HK-2 (cell line): ENCODE results near the gene EFTUD2.

ENCODE experiments used
- DNase-seq: peaks from one replicate; pipeline ENCODE4 v3.0.0-alpha.2; 2018; ENCODE audit not compliant: unreplicated experiment

Gene EFTUD2

DNA sequence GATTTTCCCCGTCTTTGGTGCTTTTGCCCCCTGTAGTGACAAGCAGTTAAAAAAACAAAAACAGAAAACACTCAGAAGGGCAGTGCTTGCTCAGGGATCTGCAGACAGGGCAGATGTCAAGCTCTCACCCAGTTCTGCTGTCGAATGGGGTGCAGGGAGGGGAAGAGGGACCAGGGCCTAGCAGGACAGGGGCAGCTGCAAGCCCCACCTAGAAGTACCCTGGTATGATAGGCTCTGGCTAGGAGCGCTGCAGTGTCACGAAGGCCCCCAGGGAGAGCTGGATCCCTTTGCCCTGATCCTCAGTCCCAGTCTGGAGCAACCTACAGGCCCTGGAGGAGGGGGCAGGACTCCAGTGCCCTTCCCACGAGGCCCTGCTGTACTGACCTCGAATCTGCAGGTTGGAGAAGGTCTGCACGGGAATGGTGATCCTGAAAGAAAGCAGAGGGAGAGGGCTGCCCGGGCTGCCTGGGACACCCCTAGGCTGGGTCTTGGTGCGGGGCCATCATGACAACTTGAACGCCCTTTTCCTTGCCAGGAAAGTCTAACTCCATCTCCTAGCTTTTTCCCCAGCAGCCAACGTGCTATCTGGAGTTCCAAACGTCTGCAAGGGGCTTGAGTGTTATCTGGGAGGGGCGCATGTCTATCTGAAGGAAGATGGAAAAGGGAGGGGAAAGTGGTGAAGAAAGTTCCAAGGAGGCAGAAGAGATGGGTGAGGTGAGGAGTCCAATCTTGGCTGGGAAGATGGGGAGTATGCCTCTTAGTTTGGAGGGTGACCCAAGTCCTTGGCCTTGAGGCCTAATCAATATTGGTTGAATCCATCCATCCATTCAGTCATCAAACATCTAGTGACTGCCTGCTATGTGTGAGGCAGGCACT, 11.2 kb upstream of the EFTUD2 start:
- no peak for DNase-seq

DNA sequence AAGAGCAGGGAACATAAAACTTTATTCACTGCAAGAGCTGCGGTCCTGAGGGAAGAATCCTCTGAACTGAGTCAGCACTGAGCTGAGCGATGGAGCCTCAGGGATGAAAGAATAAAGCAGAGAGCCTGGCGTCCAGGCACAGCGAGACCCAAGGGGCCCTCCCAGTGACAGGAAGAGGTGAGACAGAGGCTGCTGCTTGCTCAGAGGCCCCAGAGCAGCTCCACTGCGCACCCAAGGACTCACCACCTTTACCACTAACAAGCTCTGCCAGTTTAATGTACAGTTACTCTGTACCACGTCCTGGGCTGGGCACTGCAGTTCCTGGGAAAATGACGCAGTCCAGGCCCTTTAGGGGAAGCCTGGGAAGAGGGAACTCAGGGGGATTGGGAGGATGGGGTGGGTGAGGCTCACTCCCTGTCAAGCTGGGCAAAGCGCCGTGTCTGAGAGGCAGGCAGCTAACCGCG, 10.5 kb upstream of the EFTUD2 start:
- peak; percentile 90 for DNase-seq

GRCh38 chr17:44908761-44909326, 9.6 kb upstream of the EFTUD2 start:
- DNase-seq, result no peak

DNA sequence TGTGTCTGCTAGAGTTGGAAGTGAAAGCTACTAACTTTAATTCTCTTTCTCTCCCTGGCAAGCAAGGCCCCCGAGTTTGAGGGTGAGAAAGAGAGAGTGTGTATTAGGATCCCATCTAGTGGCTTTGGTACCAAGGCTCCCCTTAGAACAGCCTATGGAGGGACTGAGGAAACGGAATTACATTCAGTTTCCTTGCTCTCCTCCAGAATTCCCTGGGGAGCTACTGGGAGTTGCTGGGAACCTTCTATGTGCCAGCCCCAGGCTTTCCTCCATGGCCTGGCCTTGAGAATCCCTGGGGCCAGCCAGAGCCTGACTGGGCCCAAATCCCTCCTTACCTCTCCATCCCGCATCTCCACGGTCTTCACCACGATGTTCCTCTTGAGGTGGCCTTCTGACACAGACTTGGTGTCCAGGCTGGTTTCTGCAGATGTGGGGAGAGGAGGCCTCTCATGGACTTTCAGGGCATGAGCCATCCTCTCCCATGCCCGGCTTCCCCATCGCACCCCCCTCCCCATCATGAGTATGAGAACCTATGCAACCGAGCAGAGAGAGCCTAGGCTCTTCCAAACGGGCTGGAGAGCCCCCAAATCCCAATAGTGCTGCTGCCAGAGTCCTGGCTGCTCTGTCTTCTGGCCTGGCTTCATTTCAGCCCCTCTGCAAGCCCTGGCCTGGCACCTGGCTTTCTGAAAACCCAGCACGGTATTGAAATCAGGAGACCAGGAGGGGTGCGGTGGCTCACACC, 8.7 kb upstream of the EFTUD2 start:
- no peak for DNase-seq

GRCh38 chr17:44906763-44907728, 7.8 kb upstream of the EFTUD2 start:
- no peak for DNase-seq

GRCh38 chr17:44906010-44906646, 6.9 kb upstream of the EFTUD2 start:
- DNase-seq, result peak; percentile 75

DNA sequence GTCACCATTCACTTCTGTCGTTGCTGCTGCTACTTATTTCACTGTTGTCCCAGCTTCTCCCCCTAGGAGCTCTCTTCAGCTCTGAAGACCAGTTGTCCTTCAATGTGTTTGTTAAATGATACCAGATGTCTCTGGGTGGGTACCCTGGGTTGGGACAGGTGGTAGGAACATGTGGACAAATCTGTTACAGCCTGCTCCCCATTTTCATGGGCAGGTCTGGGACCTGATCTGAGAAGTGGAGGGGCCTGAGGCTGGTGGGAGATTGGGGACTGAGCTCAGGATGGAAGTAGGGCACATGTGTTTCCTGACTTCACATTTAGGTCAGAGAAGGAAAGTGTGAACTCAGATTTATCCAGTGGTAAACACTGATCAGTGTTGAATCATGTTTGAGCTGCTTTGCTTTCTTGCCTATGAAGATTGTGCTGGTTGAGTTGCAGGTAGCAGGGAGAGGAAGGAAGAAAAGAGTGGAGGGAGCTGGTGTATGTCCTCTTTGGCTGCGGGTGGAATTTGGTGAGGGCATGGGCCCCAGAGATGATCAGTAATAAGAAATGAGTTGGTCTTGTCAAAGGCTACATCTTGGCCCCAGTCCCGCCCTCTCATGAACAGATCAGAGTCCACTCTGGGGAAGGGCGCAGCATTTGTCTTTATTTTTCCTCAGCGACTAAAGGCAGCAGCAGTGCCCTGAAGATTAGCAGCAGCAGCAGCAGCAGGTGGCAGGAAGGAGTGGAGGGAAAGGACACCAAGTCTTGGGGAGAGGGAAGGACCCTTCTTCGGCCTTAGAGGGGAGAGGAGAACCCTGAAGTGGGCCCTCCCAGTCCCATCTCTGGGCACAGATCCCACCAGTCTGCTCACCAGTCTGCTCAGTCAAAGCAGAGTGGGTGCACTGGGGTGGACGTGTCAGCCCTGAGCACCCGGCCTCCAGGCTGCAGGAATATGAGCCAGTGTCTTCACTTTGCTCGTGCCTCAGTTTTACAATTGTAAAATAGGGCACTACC, 6.1 kb upstream of the EFTUD2 start:
- DNase-seq, result no peak

DNA sequence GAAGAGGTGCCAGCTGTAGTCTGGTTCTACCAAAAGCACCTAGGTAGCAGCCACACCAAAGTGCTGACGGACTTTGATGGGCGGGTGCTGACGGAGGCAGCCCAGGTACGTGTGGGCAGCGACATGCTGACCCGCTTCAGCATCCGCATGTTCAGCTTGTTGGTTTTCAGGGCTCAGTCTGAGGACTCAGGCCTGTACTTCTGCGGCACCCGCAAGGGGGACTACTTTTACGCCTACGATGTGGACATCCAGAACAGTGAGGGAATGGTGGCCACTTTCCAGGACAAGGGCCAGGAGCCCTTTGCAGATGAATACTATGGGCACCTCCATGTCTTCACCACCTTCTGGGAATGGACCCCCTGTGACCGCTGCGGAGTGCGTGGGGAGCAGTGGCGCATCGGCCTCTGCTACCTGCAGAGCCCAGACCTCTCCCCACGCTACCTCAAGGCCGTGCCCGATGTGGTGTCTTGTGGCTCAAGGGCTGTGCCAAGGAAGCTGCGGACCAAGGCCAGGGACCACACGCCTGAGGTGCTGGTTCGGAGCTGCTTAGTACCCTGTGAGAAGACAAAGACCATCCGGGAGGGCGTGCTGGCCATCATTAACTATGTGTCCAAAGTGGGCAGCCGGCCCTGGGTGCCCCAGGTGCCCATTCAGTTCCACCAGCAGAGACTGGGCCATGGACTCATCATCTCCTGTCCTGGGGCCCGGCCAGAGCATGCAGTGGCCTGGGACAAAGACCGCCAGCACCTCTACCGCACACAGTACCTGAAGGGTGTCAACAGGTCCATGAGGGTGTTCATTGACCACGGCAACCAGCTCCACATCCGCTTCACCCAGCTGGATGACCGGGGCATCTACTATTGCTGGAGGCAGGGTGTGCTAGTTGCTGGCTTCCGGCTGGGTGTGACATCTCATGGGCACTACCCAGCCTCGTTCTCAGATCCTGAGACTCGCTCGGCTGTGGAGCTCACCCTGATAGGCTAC, 5.0 kb upstream of the EFTUD2 start:
- DNase-seq, result no peak

DNA sequence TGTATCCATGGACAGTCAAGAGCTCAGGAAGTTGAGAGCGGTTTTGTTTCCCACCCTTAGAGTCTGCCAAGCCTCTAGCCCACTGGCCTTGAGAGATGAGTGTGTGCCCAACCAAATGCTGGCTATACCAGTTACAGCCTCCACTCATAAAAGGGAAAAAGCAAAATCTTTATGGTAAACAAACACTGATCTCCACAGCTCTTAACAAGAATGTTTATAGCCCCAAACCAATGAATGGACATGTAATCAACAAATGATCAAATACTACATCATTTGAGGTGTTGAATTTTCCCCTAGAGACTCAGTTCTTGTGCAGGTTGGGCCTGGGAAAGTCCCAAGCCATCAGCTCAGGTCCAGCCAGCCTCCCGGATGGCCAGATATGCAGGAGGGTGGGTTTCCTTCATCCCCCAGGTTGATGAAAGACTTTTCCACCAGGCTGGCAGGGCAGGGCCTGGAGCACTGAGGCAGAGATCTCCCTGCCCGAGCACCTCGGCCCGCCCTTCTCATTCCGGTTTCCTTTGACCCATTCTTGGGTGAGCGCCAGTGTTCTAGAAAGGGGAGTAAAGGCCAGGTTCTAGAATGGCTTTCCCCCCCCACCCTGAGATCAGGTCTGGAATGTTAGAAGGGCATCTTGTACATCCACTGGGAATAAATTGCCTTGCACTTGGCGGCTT, 3.9 kb upstream of the EFTUD2 start:
- DNase-seq, result no peak

GRCh38 chr17:44902135-44902760, 3.0 kb upstream of the EFTUD2 start:
- DNase-seq, result no peak

GRCh38 chr17:44901411-44901921, 2.2 kb upstream of the EFTUD2 start:
- DNase-seq, result no peak

DNA sequence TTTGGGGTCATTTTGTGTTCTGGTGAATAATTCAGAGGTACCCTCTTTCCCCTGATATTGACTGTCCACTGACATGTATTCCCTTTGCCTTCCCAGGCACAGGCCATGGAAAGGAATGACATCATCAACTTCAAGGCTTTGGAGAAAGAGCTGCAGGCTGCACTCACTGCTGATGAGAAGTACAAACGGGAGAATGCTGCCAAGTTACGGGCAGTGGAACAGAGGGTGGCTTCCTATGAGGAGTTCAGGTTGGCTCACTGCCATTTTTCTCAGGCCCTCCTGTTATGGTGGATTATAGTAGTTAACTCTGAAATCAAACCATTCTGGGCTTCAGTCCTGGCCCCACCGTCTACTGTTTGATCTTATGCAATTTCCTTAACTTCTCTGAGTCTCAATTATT, 1.6 kb upstream of the EFTUD2 start:
- DNase-seq, result no peak

DNA sequence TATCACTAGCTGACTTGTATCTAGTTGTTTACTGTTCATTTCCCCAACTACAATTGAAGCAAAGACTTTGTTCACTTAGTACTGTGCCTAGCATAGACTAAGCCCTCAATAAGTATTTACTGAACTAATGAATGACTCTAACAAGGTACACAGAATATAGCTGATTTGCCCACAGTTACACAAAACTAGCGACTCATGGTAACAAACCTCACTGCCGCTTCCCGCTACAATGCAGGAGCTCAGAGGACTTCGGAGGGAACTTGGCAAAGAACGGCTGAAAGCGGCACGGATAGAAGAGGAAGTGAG, 524 bp downstream of the EFTUD2 start:
- no peak for DNase-seq

DNA sequence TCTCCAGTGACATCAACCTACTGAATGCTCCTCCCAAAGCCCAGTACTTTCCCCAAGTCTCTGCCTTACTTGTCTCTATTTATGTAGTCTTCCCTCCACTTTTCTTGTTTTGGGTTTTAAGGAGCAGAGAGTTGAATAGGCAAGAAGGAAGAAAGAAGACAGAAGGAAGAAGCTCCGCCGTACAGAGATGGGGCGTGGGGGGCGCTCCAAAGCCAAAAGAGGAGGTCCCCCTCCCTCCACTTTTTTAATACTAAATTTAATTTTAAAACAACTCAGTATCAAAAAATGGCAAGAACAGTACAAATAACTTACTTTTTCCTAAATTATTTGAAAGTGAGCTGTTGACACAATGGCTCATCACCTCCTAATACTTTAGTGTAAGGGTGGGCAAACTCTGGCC, 4.6 kb downstream of the EFTUD2 start:
- no peak for DNase-seq

- DNase-seq, result no peak
These were observed 7.0 kb downstream of the EFTUD2 start for GRCh38 chr17:44892250-44892649.

DNA sequence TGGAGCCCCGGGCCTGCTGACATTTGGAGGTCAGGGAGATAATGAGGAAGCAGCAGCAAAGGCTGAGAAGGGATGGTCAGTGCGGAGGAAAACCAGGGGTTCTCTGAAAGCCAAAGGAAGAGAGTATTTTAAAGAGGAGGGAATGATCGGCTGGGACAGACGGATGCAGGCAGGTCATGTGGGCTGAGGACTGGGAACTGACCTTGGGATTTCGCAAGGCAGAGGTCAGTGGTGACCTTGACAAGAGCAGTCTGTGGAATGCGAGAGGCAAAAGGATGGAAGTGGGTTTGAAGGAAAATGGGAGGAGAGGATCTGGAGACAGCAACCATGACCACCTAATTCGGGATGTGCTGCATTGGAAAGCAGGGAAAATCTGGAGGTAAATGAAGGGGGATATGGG, 10.2 kb downstream of the EFTUD2 start:
- no peak for DNase-seq
